KMS-11 (cell line): ENCODE results near the gene GEMIN7.
A peak's percentile ranks its signal among the peaks of the same experiment; 100 is the strongest.

Experiments used
- H2AFZ ChIP-seq: fragments of 200-600 bp; sonication (generic); 2 replicates; pipeline ENCODE4 v1.6.1; 2016; ENCODE audit warnings: antibody characterized with exemption, mixed run types, low read depth
- H3K27ac ChIP-seq: fragments of 200-600 bp; sonication (generic); 2 replicates; pipeline ENCODE4 v1.6.1; 2016; ENCODE audit warnings: mild to moderate bottlenecking, mixed run types
- H3K27me3 ChIP-seq: fragments of 200-600 bp; sonication (generic); 2 replicates; pipeline ENCODE4 v1.6.1; 2017; ENCODE audit warnings: mild to moderate bottlenecking, low read depth, mixed run types, moderate library complexity; ENCODE audit not compliant: insufficient read depth
- H3K36me3 ChIP-seq: fragments of 200-600 bp; sonication (generic); 2 replicates; pipeline ENCODE4 v1.6.1; 2017; ENCODE audit warnings: mild to moderate bottlenecking, mixed run types; ENCODE audit not compliant: insufficient read depth
- H3K4me1 ChIP-seq: fragments of 200-600 bp; sonication (generic); 2 replicates; pipeline ENCODE4 v1.6.1; 2016; ENCODE audit warnings: mild to moderate bottlenecking, low read depth, mixed run types; ENCODE audit not compliant: poor library complexity, severe bottlenecking
- H3K4me2 ChIP-seq: fragments of 200-600 bp; sonication (generic); 2 replicates; pipeline ENCODE4 v1.7.0; 2016; ENCODE audit warnings: mild to moderate bottlenecking, mixed run types
- H3K4me3 ChIP-seq: fragments of 200-600 bp; sonication (generic); IDR thresholded peaks from 2 replicates; pipeline ENCODE4 v1.6.1; 2017; ENCODE audit warnings: low read depth, low read length, mixed read lengths; ENCODE audit not compliant: insufficient read depth
- H3K79me2 ChIP-seq: fragments of 200-600 bp; sonication (generic); 2 replicates; pipeline ENCODE4 v1.6.1; 2016; ENCODE audit warnings: low read depth, mixed run types; ENCODE audit not compliant: insufficient read depth
- H3K9ac ChIP-seq: fragments of 200-600 bp; sonication (generic); 2 replicates; pipeline ENCODE4 v1.6.1; 2016; ENCODE audit warnings: mild to moderate bottlenecking, mixed run types
- H4K20me1 ChIP-seq: fragments of 200-600 bp; sonication (generic); 2 replicates; pipeline ENCODE4 v1.6.1; 2016; ENCODE audit warnings: mild to moderate bottlenecking, mixed run types; ENCODE audit not compliant: insufficient read depth
- TF ChIP-seq, protein P1 (sequence below): fragments of 200-600 bp; sonication (generic); conservative IDR thresholded peaks from 2 replicates; pipeline ENCODE4 v1.6.1; 2017; ENCODE audit warnings: low read depth, mild to moderate bottlenecking, antibody characterized with exemption, low read length, moderate library complexity, mixed read lengths

GEMIN7 gene

DNA sequence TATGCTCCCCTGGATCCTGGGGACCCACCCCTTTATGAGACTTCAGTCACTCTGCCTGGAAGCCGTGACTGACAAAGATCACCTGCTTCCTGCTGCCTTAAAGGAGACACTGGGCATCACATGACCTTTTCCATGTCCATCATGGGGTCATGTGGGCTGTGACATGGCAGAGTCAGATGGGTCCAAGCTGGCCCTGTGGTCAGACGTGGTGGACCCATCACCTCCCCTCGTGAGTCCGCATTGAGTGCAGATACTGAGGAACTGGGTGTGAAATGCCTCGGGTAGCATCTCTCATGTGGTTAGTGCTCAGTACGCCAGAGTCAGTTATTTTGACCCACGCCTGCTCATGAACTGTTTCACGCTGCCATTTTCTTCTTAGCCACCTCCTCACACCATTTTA, 54.6 kb downstream of the GEMIN7 start:
- H3K36me3 ChIP-seq = no peaks in the 10 kb centered on the region
- peaks cover 97% of the 10 kb centered on the region for H3K4me1 ChIP-seq
- no peak overlapping the region for H2AFZ ChIP-seq
- H3K79me2 ChIP-seq = peaks cover 70% of the 10 kb centered on the region
- H3K4me3 ChIP-seq = no peak overlapping the region
- H3K9ac ChIP-seq = no peak overlapping the region
- no peak overlapping the region; the same call in 1 of the 2 replicates for H3K27ac ChIP-seq
- no peaks in the 10 kb centered on the region for H4K20me1 ChIP-seq
- no peak overlapping the region; the same call in 1 of the 2 replicates for H3K4me2 ChIP-seq
- TF ChIP-seq, protein P1, sequence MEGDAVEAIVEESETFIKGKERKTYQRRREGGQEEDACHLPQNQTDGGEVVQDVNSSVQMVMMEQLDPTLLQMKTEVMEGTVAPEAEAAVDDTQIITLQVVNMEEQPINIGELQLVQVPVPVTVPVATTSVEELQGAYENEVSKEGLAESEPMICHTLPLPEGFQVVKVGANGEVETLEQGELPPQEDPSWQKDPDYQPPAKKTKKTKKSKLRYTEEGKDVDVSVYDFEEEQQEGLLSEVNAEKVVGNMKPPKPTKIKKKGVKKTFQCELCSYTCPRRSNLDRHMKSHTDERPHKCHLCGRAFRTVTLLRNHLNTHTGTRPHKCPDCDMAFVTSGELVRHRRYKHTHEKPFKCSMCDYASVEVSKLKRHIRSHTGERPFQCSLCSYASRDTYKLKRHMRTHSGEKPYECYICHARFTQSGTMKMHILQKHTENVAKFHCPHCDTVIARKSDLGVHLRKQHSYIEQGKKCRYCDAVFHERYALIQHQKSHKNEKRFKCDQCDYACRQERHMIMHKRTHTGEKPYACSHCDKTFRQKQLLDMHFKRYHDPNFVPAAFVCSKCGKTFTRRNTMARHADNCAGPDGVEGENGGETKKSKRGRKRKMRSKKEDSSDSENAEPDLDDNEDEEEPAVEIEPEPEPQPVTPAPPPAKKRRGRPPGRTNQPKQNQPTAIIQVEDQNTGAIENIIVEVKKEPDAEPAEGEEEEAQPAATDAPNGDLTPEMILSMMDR = no peak
- no peaks in the 10 kb centered on the region for H3K27me3 ChIP-seq

DNA sequence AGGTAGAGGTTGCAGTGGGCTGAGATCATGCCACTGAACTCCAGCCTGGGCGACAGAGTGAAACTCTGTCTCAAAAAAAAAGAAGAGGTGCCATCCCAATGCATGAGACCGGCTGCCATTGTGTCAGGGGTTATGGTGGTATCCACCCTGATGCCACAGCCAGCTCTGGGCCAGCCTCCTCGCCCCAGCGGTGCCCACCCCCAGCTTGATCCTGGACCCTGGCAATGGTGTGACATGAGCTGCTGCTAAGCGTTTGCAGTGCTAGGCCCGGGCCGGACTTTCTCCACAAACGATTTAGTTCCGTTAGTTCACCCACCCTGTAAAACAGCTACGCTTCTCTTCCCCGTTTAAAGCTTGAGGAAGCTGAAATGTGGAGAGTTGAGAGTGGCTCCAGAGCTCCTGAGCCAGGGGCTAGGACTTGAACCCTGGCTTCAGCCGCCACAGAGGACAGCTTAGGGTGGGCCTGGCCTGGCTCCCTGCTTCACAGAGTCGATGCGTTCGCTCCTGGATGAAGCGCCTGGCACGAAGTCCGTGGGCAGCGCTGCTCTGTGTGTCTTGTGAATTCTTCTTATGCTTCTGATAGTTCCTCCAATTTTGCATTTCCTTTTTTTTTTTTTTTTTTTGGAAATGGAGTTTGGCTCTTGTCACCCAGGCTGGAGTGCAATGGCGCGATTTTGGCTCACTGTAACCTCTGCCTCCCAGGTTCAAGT, 56.3 kb downstream of the GEMIN7 start:
- no peak overlapping the region for H3K4me3 ChIP-seq

DNA sequence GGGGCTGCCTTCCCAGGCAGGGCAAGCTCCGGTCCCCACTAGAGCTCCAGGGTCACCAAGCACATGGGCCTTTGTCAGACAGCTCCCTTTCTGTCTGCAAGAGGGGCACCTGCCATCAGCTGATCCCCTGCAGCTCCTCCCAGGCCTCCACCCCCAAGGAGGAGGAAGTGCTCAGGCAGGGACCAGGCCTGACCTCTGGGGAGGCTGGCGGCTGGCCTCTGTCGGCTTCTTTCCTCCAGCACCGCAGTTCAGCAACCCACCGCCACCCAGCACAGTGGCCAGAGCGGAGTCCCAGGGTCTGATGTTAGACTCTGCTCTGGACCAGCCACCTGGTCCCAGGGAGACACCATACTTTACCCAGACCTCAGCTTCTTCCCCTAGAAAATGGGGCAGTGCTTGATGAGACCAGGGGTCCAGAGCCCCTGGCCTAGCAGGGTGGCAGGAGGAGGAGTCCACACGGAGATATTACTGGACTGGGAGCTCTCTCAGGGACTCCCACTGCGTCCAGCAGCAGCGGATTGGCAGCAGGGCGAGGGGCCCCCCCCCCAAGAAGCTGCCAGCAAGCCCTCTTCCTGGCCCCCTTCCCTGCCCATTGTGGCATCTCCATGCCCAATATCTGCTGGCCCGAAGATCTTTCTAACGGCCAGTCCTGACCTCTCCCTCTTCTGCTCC, 57.6 kb downstream of the GEMIN7 start:
- H3K9ac ChIP-seq = peak overlapping the region; percentile 70; the same call in 1 of the 2 replicates
- TF ChIP-seq, protein P1 = no peak
- H3K79me2 ChIP-seq = peaks cover 63% of the 10 kb centered on the region
- H3K4me2 ChIP-seq = peak overlapping the region; percentile 99
- H4K20me1 ChIP-seq = no peaks in the 10 kb centered on the region
- no peak overlapping the region for H3K4me3 ChIP-seq
- H3K27ac ChIP-seq = peak overlapping the region; percentile 93
- H3K36me3 ChIP-seq = no peaks in the 10 kb centered on the region
- no peaks in the 10 kb centered on the region for H3K27me3 ChIP-seq
- peaks cover 90% of the 10 kb centered on the region for H3K4me1 ChIP-seq
- H2AFZ ChIP-seq = no peak overlapping the region

More for the DNA sequence above, 56.3 kb downstream of the GEMIN7 start:
- H3K27ac ChIP-seq = peak overlapping the region; percentile 93
- H2AFZ ChIP-seq = no peak overlapping the region
- TF ChIP-seq, protein P1 = no peak
- H3K27me3 ChIP-seq = no peaks in the 10 kb centered on the region
- H4K20me1 ChIP-seq = no peaks in the 10 kb centered on the region
- peak overlapping the region; percentile 99; the same call in 1 of the 2 replicates for H3K4me2 ChIP-seq
- H3K79me2 ChIP-seq = peaks cover 67% of the 10 kb centered on the region
- H3K9ac ChIP-seq = no peak overlapping the region
- peaks cover 97% of the 10 kb centered on the region for H3K4me1 ChIP-seq
- no peaks in the 10 kb centered on the region for H3K36me3 ChIP-seq

DNA sequence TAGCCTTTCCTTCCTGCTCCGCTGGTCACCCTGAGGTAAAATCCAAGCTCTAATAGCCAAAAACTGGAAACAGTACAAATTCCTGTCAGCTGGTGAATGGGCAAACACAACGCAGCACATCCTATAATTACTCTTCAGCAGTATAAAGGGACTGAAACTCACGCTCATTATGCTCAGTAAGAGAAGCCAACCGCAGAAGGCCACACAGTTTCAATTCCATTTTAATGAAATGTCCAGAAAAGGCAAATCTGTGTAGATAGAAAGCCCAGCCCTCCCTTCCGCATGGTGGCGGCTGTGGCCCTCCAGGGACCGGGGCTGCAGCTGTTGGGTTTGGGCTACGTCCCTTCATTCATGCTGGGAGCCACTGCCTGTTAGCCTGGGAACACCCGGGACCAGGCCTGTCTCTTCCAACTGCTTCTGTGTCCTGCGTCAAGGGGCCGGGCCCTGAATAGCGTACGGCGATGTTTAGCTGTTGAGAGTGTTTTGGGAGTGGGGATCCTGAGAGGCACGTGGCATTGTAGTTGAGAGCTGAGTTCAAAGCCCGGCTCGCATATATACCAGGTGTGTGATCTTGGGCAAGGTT, 58.2 kb downstream of the GEMIN7 start:
- no peaks in the 10 kb centered on the region for H4K20me1 ChIP-seq
- H3K4me2 ChIP-seq = peak overlapping the region; percentile 99
- H3K4me1 ChIP-seq = peaks cover 84% of the 10 kb centered on the region
- no peak overlapping the region for H3K4me3 ChIP-seq
- peak overlapping the region; percentile 93 for H3K27ac ChIP-seq
- no peaks in the 10 kb centered on the region for H3K27me3 ChIP-seq
- peak overlapping the region; percentile 70; the same call in 1 of the 2 replicates for H3K9ac ChIP-seq
- no peaks in the 10 kb centered on the region for H3K36me3 ChIP-seq
- H3K79me2 ChIP-seq = peaks cover 60% of the 10 kb centered on the region
- TF ChIP-seq, protein P1 = no peak
- 0 out of 2 replicates have a peak overlapping the region, but pooled peaks have one; percentile 11 for H2AFZ ChIP-seq
